ENCODE measurements around the gene CAMKMT.

- TF ChIP-seq CTCF (conservative IDR thresholded peaks at IDR 0.05) (no peak), ZFX (IDR thresholded peaks at IDR 0.05) (no peak)
Observed at GRCh38 chr2:44578471-44579093, 216.8 kb downstream of the CAMKMT start.
